Measurements from ENCODE around the gene CHDH.

The CHDH gene

GRCh38 chr3:53778153-53778552 is 68.1 kb downstream of the CHDH start:
- no peak for TF ChIP-seq YY1 (IDR thresholded peaks at IDR 0.05; ENCODE audit: insufficient read depth, insufficient read length)
- TF ChIP-seq SUZ12 (IDR thresholded peaks at IDR 0.05; ENCODE audit: extremely low read depth, insufficient read depth, insufficient read length) = no peak
- no peak for TF ChIP-seq ZNF274 (IDR thresholded peaks at IDR 0.05; ENCODE audit: low read depth, low read length)
- Histone ChIP-seq H3K9ac (ENCODE audit: insufficient read length, low read depth) (no peak overlapping the region), H3K4me1 (ENCODE audit: insufficient read depth, insufficient read length) (no peaks in the 10 kb centered on the region), H3K9me3 (ENCODE audit: insufficient read depth, low read length) (no peaks in the 10 kb centered on the region), H3K4me3 (ENCODE audit: insufficient read length, low read depth) (no peak overlapping the region), H3K27me3 (ENCODE audit: insufficient read depth, insufficient read length) (no peaks in the 10 kb centered on the region), H3K36me3 (ENCODE audit: insufficient read depth, insufficient read length, low read length) (no peaks in the 10 kb centered on the region)
- no peak for DNase-seq (ENCODE audit: low read depth, low spot score)

GRCh38 chr3:53777468-53777867 is 68.8 kb downstream of the CHDH start:
- Histone ChIP-seq H3K9ac (ENCODE audit: insufficient read length, low read depth) (no peak overlapping the region), H3K4me1 (ENCODE audit: insufficient read depth, insufficient read length) (no peaks in the 10 kb centered on the region), H3K4me3 (ENCODE audit: insufficient read length, low read depth) (no peak overlapping the region), H3K36me3 (ENCODE audit: insufficient read depth, insufficient read length, low read length) (no peaks in the 10 kb centered on the region), H3K27me3 (ENCODE audit: insufficient read depth, insufficient read length) (no peaks in the 10 kb centered on the region), H3K9me3 (ENCODE audit: insufficient read depth, low read length) (no peaks in the 10 kb centered on the region)
- no peak for DNase-seq (ENCODE audit: low read depth, low spot score)
- no peak for TF ChIP-seq YY1 (IDR thresholded peaks at IDR 0.05; ENCODE audit: insufficient read depth, insufficient read length)
- TF ChIP-seq SUZ12 (IDR thresholded peaks at IDR 0.05; ENCODE audit: extremely low read depth, insufficient read depth, insufficient read length) = no peak
- TF ChIP-seq ZNF274 (IDR thresholded peaks at IDR 0.05; ENCODE audit: low read depth, low read length) = no peak

GRCh38 chr3:53776494-53777101 is 69.6 kb downstream of the CHDH start:
- H3K27me3 ChIP-seq (ENCODE audit: insufficient read depth, insufficient read length) = no peaks in the 10 kb centered on the region
- H3K9me3 ChIP-seq (ENCODE audit: insufficient read depth, low read length) = no peaks in the 10 kb centered on the region
- no peak overlapping the region for H3K9ac ChIP-seq (ENCODE audit: insufficient read length, low read depth)

GRCh38 chr3:53775834-53776251 is 70.4 kb downstream of the CHDH start:
- DNase-seq (ENCODE audit: low read depth, low spot score) = no peak
- H3K4me3 ChIP-seq (ENCODE audit: insufficient read length, low read depth) = no peak overlapping the region
- H3K27me3 ChIP-seq (ENCODE audit: insufficient read depth, insufficient read length) = no peaks in the 10 kb centered on the region

More at GRCh38 chr3:53776494-53777101, 69.6 kb downstream of the CHDH start:
- TF ChIP-seq SUZ12 (IDR thresholded peaks at IDR 0.05; ENCODE audit: extremely low read depth, insufficient read depth, insufficient read length) = no peak
- TF ChIP-seq ZNF274 (IDR thresholded peaks at IDR 0.05; ENCODE audit: low read depth, low read length) = no peak
- no peak for TF ChIP-seq YY1 (IDR thresholded peaks at IDR 0.05; ENCODE audit: insufficient read depth, insufficient read length)
- no peaks in the 10 kb centered on the region for H3K4me1 ChIP-seq (ENCODE audit: insufficient read depth, insufficient read length)
- H3K36me3 ChIP-seq (ENCODE audit: insufficient read depth, insufficient read length, low read length) = no peaks in the 10 kb centered on the region
- DNase-seq (ENCODE audit: low read depth, low spot score) = no peak
- no peak overlapping the region for H3K4me3 ChIP-seq (ENCODE audit: insufficient read length, low read depth)

GRCh38 chr3:53775018-53775417 is 71.2 kb downstream of the CHDH start:
- no peak for DNase-seq (ENCODE audit: low read depth, low spot score)
- Histone ChIP-seq H3K9me3 (ENCODE audit: insufficient read depth, low read length) (no peaks in the 10 kb centered on the region), H3K4me1 (ENCODE audit: insufficient read depth, insufficient read length) (no peaks in the 10 kb centered on the region), H3K4me3 (ENCODE audit: insufficient read length, low read depth) (no peak overlapping the region), H3K9ac (ENCODE audit: insufficient read length, low read depth) (no peak overlapping the region), H3K27me3 (ENCODE audit: insufficient read depth, insufficient read length) (no peaks in the 10 kb centered on the region), H3K36me3 (ENCODE audit: insufficient read depth, insufficient read length, low read length) (no peaks in the 10 kb centered on the region)
- no peak for TF ChIP-seq ZNF274 (IDR thresholded peaks at IDR 0.05; ENCODE audit: low read depth, low read length)
- TF ChIP-seq YY1 (IDR thresholded peaks at IDR 0.05; ENCODE audit: insufficient read depth, insufficient read length) = no peak
- TF ChIP-seq SUZ12 (IDR thresholded peaks at IDR 0.05; ENCODE audit: extremely low read depth, insufficient read depth, insufficient read length) = no peak

More at GRCh38 chr3:53775834-53776251, 70.4 kb downstream of the CHDH start:
- H3K36me3 ChIP-seq (ENCODE audit: insufficient read depth, insufficient read length, low read length) = no peaks in the 10 kb centered on the region
- no peaks in the 10 kb centered on the region for H3K9me3 ChIP-seq (ENCODE audit: insufficient read depth, low read length)
- TF ChIP-seq SUZ12 (IDR thresholded peaks at IDR 0.05; ENCODE audit: extremely low read depth, insufficient read depth, insufficient read length) = no peak
- no peak for TF ChIP-seq YY1 (IDR thresholded peaks at IDR 0.05; ENCODE audit: insufficient read depth, insufficient read length)
- TF ChIP-seq ZNF274 (IDR thresholded peaks at IDR 0.05; ENCODE audit: low read depth, low read length) = no peak
- H3K9ac ChIP-seq (ENCODE audit: insufficient read length, low read depth) = no peak overlapping the region
- no peaks in the 10 kb centered on the region for H3K4me1 ChIP-seq (ENCODE audit: insufficient read depth, insufficient read length)

GRCh38 chr3:53774414-53774813 is 71.8 kb downstream of the CHDH start:
- H3K9ac ChIP-seq (ENCODE audit: insufficient read length, low read depth) = no peak overlapping the region
- H3K9me3 ChIP-seq (ENCODE audit: insufficient read depth, low read length) = no peaks in the 10 kb centered on the region

GRCh38 chr3:53773611-53774368 is 72.4 kb downstream of the CHDH start:
- H3K9ac ChIP-seq (ENCODE audit: insufficient read length, low read depth) = no peak overlapping the region

More at GRCh38 chr3:53774414-53774813, 71.8 kb downstream of the CHDH start:
- Histone ChIP-seq H3K4me3 (ENCODE audit: insufficient read length, low read depth) (no peak overlapping the region), H3K36me3 (ENCODE audit: insufficient read depth, insufficient read length, low read length) (no peaks in the 10 kb centered on the region), H3K27me3 (ENCODE audit: insufficient read depth, insufficient read length) (no peaks in the 10 kb centered on the region), H3K4me1 (ENCODE audit: insufficient read depth, insufficient read length) (peaks cover 3% of the 10 kb centered on the region)
- no peak for DNase-seq (ENCODE audit: low read depth, low spot score)
- no peak for TF ChIP-seq ZNF274 (IDR thresholded peaks at IDR 0.05; ENCODE audit: low read depth, low read length)
- TF ChIP-seq SUZ12 (IDR thresholded peaks at IDR 0.05; ENCODE audit: extremely low read depth, insufficient read depth, insufficient read length) = no peak
- no peak for TF ChIP-seq YY1 (IDR thresholded peaks at IDR 0.05; ENCODE audit: insufficient read depth, insufficient read length)

More at GRCh38 chr3:53773611-53774368, 72.4 kb downstream of the CHDH start:
- TF ChIP-seq YY1 (IDR thresholded peaks at IDR 0.05; ENCODE audit: insufficient read depth, insufficient read length) (no peak), ZNF274 (IDR thresholded peaks at IDR 0.05; ENCODE audit: low read depth, low read length) (no peak), SUZ12 (IDR thresholded peaks at IDR 0.05; ENCODE audit: extremely low read depth, insufficient read depth, insufficient read length) (no peak)
- no peaks in the 10 kb centered on the region for H3K27me3 ChIP-seq (ENCODE audit: insufficient read depth, insufficient read length)
- H3K4me1 ChIP-seq (ENCODE audit: insufficient read depth, insufficient read length) = peaks cover 5% of the 10 kb centered on the region
- no peaks in the 10 kb centered on the region for H3K9me3 ChIP-seq (ENCODE audit: insufficient read depth, low read length)
- no peak overlapping the region for H3K4me3 ChIP-seq (ENCODE audit: insufficient read length, low read depth)
- H3K36me3 ChIP-seq (ENCODE audit: insufficient read depth, insufficient read length, low read length) = no peaks in the 10 kb centered on the region
- DNase-seq (ENCODE audit: low read depth, low spot score) = no peak
